Dedifferentiated amniotic fluid mesenchymal stem cell (primary cell): ENCODE measurements around the gene PITPNM3.

ENCODE experiments used
- DNase-seq: peaks from one replicate; pipeline ENCODE4 v3.0.0-alpha.2; 2016; ENCODE audit errors: extremely low spot score

The PITPNM3 gene

DNA sequence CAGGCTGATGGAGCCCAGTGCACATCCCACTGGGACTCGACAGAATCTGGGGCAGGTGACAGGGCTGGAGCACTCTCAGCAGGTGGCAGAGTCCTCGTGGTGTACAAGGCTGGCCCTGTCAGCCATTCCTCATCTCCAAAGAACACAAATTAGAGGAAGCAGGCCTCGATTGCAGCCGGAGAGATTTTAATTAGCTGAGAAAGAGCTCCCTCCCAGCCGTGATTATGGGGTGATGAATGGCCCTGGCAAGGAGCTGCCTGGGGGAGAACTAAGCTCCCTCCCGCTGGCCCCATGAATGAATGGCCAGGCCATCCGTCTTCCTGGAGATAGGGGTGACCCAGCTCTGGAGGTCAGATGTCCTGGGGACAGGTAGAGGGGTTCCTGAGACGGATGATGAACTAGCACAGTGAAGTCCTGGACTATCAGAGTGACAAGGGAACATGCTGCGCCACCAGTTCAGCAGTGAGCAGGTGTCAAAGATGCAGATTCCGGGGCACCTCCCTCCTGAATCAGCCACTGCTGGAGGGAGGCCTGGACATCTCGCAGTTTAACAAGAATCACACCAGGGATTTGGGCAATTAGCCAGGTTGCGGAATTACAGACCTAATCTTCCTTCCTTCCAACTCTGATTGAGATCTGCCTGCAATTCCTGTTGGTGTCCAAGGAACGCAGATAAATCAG is 76.6 kb downstream of the PITPNM3 start:
- DNase-seq = no peak

DNA sequence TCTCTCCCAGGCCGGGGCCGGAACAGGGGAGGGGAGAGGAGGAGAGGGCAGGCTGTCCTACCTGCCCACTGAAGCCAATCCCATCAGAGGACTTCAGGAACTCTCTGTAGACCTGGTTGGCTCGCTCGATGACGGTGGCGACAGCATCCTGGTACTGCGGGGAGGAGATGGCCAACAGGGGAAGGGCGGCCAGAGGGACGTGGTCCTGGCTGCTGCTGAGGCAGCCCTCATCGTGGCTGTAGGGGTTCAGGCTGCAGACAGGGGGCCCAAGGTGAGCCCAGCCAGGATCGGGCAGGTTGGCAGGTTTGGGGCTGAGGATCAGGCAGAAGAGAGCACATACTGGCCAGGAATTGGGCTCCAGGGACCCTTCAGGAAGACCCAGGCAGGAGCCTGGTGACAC is 77.9 kb downstream of the PITPNM3 start:
- no peak for DNase-seq

DNA sequence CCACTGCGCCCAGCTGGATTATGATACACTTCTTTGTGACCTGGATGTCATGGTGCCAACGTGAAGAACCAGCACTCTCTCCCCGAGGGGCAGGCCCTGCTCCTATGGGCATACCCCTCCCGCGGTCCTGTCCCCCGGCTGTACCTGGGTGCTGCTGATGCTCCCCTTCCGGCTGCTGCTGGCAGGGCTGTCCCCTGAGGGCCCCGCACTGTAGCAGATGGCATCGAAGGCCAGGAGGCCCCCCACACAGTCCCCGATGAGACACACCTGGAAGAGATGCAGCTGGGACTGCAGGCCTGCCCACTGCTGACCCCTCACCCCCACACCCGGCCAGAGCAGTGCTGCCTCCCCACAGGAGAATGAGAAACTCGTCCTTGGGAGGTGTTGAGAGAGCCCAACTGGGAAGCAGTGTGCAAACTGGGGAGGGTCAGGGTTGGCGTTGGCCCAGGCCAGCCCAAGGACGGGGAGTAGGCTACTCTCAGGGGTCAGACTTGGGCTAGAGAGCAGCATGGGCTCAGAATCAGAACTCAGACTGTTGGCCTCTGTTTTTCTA is 78.4 kb downstream of the PITPNM3 start:
- no peak for DNase-seq

DNA sequence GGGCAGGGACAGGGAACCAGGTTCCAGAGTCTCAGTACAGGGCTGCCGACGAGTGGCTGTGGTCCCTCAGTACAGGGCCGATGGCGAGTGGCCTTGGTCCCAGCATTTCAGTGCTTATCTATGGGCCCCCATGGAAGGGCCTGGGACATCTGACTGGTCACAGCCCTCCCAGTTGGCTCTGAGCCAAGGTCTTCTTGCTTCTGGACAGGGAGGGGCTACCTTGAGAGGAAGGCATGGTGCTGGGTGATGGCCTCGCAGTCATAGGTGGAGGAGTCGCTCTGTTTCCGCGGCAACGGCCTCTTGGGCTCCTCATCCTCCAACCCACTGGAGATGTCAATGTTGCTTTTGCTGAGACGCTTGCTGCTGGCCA is 79.6 kb downstream of the PITPNM3 start:
- no peak for DNase-seq

DNA sequence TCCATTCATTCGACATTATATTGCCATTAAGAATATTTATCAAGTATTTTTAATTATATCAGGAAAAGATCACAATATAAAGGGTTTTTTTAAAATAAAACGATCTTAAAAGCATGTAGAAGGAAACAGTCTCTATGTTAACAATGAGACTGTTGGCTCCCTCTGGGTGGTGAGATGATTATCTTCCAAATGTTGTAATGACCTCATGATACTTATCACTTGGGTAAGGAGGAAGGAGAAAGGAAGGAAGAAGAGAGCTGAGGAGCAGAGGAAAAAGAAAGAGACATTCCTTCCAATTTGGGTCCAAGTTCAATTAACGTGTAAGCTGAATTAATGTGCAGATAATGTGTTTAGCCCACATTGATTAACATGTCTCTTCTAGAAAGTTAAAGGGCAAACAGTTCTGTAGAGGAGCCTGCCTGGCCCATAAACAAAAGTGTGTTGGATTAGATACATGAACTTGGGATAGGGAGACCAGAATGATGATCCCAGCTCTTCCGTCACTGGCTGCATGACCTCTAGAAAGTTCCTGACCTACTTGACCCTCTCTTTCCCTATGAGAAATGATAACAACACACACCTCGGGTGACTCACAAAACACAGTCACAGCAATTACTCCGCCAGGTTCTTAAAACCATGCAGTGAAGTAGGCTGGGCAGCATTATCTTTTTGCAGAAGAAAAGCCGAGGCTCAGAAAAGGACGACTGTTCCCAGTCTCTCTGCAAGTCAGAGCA is 80.1 kb downstream of the PITPNM3 start:
- no peak for DNase-seq

DNA sequence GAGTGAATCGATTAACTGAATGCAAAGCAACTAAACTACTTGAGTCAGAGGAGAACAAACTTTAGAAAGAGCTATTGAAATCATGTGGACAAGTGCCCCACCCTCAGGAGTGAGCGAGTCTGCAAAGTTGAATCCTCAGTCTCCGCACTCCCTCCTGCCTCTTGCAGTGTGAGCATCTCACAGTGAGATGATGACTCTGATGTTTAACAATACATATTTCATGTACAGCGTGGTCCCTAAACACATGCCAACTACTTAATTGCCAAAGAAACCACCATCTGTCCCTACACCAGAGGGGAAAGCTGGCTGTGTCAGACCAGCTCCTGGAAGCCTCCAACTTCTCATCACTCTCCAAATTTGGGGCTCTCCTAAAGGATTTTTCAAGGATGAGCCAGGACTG is 80.9 kb downstream of the PITPNM3 start:
- DNase-seq = no peak

DNA sequence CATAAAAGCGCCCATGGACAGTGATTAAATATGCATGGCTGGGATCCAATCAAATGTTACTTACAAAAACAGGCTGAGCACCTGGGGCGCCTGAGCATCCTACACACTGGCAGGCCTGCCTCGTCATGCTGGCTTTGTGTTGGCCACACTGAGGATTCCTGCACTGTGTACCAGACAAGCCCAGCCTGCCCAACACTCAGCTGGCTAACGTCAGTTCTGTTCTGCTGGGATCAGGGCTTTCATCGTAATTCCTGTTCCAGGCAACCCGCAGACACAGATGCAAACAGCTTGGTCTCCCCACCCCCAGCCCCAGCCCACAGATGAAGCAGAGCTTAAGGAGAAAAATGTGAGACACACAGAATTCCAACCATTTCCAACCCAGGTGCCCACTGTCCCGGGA is 81.4 kb downstream of the PITPNM3 start:
- DNase-seq = no peak

DNA sequence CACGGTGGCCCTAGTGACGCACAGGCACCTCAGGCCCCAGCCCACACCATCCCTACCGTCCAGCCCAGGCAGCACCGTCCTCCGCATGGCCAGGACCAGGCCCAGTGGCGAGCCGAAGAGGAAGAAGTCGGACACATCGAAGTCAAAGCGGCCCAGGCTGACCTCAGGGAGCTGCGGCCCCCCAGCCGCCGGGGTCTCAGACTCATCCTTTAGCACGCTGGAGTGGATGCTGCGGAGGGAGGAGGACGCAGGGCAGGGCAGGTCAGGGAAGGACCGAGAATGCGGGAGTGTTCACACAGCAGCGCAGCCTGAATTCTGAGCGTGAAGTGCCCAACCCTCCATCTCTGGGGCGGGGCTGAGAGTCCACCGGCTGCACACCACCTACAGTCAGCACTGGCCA is 82.0 kb downstream of the PITPNM3 start:
- DNase-seq = no peak

DNA sequence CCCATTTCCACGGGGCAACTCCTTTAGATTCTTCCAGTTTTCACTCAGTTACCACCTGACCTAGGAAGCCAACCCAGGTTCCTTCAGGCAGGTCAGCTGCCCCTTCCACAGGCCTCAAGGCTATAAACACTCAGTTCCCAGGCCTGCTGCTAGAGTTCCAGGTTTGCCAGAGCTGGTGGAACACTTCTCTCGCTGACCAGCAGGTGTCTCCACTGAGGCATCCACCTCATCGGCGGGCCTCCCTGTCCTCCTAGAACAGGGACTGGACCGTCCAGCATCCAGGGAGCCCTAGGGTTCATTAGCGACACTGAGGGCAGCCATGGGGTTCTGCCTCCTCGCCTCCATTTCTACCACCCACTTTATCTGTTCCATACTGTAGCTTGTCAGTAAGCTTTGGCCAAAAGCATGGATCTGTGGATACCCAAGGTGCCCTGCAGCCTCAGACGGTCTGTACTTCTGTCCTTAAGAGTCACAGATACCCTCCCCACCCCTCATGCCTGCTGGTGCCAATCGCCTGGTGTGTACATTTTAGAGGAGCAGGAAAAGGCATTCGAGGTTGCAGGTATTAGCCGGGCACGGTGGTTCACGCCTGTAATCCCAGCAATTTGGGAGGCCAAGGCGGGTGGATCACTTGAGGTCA is 83.1 kb downstream of the PITPNM3 start:
- DNase-seq = peak; percentile 72

DNA sequence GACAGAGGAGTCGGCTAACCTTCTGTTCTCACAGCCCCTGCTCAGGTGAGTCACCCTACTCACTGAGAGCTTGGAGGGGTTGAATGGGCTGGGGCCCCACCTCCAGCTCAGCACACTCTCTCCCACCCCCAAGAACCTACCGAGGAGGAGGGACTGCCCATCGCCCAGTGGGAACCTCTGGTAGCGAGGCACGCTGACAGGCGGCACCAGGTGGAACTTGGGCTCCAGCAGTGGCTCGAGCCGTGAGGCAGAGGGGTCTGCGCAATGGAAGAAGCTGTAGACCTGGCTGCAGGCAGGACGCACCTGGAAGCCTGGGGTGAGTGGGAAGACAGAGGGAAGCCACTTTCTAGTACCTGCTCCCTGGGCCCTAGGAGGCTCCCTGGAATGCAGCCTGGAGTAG is 83.8 kb downstream of the PITPNM3 start:
- no peak for DNase-seq

DNA sequence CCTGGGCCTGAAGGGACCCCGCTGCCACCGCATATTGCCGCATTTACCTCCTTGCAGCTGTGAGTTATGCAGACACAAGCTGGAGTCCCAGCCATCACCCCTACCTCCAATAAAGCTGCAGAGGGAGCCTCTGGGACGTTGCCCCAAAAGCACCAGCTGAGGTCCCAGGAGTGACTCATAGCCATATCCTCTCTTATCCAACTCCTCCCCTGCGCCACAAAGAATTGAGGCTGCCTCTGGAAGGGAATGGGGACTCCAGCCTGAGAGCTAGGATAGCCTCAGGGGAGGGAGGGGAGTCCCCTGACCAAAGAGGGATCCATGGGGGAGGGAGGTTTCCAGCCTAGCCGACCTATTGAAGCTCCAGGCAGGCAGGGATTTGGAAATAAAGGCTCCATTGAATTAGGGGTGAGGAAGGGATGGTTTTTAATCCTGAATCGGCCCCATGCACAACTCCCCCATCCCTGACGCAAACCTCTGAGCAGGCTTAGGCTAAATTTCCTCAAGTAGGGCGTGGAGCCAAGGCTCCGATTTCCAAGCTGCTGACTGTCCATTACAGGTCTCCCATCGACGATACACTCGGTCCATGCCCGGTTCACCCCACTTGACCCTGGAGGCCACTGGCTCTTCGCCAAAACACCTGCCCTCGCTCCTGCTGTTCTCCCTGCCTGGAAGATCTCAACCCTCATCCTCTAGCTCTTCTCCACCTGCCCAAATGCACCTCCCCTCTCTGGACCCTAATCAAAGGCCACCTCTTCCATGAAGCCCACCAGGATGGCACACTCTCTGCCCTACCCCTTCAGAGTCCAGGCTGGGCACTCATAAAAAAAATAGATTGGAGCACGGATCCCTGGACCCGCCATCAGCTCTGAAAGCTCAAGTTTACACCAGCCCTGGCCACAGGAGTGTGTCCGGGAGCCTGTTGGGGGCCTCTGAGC is 84.6 kb downstream of the PITPNM3 start:
- DNase-seq = peak; percentile 40

DNA sequence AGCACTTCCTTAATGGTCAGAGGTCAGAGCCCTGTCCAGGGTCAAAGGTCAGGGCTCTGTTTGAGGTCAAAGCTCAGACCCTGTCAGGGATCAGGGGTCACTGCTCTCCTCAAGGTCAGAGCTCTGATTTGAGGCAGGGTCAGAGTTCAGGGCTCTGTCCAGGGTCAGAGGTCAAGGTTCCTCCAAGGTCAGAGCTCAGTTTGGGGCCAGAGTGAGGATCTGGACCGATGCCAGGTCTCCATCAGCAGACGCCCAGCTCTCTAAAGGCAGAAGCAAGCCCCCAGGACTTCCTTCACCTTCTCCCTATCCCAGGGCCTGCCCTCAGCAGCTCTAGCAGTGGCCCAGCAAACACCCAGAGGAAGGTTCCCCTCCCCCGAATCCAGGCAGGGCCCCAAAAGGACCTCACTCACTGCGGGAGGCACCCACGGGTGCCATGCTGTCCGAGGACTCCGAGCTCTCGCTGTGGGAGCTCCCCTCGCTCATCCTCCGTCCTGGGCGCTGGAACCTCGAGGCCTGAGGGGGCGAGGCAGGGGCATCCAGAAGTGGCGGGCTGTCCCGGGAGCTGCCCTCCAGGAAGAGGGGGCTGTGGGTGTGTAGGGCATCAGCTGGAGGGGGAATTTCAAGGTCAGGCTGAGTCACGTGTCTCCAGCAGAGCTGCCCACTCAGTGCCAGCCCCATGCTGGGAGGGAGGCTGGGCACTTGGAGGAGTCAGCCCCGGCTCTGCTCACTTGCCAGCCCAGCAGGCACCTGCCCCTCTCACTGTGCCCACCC is 85.4 kb downstream of the PITPNM3 start:
- no peak for DNase-seq

DNA sequence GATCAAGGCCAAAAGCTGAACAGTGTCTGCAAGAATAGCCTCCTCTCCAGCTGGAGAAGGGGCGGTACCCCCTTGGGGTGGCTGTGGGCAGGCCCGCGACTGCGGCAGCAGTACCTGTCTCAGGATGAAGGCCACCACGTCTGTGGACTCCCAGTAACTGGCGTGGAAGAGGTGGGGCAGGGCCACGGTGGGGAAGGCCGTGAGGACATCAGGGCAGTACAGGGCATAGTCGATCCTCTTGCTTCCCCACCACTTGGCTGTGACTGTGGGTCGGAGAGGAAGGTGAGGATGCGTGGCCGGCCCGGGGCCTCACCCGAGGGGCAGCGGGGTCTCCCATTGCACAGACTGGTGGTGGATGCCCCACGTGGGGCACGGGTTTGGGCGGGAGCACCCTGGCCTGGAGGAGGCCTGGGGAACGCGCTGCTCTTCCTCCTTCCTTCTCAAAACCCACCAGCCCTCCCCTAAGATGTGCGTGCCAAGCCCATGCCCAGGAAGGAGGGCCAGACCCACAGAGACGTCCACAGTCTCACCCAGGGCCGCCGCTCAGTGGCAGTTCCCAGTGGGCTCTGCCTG is 86.1 kb downstream of the PITPNM3 start:
- no peak for DNase-seq

DNA sequence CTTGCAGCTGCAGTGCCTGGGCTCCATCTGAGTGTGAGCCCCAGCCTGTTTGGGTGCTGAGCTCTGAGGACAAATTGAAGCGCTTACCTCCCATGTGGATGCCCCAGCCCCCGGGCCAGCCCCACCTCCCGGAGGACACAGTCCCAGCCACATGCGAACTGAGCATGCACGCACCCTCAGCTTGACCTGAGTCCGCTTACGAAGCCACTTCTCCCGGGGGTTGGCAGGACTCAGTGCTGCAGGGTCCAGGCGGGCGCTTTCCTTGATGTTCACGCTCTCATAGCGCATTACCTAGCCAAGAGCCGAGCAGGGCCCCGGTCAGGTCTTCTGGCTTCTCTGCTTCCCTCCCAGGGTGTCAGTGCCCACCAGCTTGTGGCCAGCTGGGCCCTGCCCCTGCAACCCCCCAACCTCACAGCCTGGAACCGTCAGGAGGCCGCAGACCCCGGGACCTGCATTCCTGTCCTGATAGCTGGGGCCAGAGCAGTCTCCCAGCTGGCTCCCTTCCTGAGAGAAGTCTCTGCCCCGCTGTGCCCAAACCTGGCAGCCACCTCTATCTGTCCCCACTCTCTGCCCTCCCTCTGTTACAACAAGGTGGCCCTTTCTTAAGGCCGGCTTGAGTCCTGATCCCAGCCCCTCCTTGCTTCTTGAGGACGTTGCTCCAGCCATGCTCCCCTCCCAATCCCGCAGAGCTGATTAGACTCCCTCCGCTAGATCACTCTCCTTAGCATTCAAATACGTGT is 88.1 kb downstream of the PITPNM3 start:
- no peak for DNase-seq

DNA sequence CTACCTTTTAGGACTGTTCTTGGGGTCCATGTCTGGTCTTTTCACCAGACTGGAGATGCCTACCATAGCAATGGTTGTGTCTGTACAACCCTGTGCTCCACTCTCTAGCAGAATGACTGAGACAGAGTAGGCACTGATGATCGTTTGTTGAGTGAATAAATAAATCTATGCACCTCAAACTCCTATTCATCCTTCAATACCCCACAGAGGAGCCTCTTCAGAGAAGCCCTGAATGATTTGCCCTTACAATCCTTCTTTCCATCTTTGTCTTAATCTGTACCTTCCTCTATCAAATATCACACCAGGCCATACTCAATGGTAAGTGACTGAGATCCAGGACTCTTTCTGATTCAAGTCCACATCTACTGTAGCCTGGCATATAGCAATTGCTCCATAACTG is 88.8 kb downstream of the PITPNM3 start:
- DNase-seq = no peak

DNA sequence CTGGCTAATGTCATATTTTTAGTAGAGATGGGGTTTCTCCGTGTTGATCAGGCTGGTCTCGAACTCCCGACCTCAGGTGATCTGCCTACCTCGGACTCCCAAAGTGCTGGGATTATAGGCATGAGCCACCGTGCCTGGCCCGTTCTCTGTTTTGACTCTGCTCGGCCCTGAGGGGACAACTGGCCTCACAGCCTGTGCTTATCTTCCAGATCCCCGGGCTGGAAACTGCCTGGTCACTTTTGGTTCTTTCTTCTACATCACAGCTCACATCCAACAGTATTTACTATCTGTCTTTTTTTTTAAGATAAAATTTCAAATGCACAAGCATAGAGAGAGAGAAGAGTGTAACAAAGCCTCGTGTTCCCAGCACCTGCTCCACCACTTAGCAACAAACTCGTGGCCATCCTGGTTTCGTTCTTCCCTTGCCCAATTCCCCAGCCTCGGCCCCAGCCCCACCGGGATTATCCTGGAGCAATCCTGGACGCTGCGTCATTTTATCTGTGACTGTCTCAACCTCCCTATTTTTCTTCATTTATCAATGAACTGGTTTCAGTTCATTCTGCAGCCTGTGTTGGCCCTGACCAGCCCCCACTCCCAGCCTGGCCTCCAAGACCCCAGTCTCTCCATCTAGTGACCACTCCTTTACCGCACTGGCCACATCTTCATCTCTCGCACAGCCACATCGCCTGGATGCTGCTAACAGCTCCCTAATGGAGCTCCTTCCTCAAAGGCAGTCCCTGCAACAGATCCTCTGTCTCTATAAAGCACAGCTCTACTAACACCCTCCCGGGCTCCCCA is 91.0 kb downstream of the PITPNM3 start:
- DNase-seq = no peak

DNA sequence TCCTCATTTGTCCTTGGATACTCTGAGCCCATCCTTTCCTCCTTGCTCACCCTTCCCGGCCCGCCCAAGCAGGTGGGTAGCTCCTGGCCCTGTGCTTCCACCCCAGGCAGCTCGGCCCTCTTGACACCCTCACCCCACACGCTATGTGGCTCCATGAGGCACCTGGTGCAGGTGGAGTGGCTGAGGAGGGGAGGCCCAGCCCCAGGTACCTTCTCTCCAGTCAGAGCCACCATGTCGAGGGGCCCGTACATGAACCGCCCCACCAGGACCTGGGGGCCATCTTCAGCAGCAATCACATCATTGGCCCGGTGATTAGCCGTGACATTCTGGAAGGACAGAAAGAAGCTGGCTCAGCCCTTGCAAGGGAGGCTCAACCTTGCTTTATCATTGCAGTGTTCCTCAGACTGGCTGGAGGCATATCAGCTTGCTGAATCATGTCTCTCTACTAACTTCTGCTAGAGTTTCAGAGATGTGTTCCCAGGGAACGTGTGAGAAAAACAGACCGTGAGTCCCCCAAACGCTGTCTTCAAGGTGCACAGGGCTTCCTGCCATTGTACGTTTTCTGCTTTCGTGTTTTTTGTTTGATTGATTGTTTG is 91.8 kb downstream of the PITPNM3 start:
- DNase-seq = no peak

DNA sequence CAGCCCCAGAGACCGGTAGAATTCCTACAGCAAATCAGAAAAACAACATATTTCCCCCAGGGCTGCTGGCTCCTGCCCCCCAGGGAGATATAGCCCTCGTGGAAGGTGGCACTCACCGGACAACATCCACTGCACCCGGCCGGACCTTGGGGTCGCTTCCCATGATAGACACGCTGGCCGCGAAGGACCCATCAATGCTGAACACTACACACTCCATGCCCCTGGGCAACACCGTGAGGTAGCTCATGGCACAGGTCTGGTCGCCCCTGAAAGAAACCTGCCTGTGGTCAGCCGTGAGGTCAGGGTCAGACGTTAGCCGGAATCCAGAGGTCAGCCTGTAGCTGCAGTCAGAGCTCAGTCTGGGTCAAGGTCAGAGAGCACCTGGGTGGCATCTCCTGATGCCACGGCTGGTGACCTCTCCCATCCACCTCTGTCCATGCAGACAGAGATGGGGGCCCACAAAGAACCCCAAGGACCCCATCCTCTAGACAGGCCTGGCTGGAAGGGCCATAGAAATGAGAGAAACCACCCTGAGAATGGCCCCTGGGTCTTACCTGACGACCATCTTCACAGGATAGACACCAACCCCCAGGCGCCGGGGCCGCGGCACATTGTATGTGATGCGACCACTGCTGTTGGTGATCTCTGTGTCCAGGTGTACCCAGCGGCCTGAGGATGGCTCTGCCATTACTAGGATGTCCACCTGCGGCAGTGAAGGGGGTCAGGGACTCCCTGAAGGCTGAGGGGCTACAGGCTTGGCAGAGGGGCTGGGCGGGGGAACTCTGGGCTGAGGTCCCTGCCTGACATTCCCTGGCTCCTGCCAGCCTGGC is 92.5 kb downstream of the PITPNM3 start:
- DNase-seq = no peak
